Hematopoietic multipotent progenitor cell treated with erythropoietin and hydrocortisone succinate and interleukin-3 and kit ligand, for 15 days (in vitro differentiated cells): ENCODE data around the gene SKIL.
"Not testable (repeated sequence)": the region's sequence is repeated elsewhere in the genome, so short reads cannot be mapped to it uniquely, and the experiment has no call there.

Experiments
- DNase-seq: peaks from one replicate; pipeline ENCODE4 v3.0.0-alpha.2; 2015; ENCODE audit warnings: low spot score

The SKIL gene

GRCh38 chr3:170357176-170358041 lies at the start of gene SKIL:
TSS of gene SKIL (plus strand) at chr3:170357715. CDS start at chr3:170360332, 2,617 bp downstream.
- DNase-seq, result peak; percentile 94

- no peak for DNase-seq
Measured at GRCh38 chr3:170309046-170309445, 48.5 kb upstream of the SKIL start.

- DNase-seq, result no peak
Measured at GRCh38 chr3:170317954-170318353, 39.6 kb upstream of the SKIL start.

GRCh38 chr3:170320461-170321121 lies 36.9 kb upstream of the SKIL start:
- no peak for DNase-seq

- DNase-seq, result no peak
Measured at GRCh38 chr3:170321321-170322034, 36.0 kb upstream of the SKIL start.

- DNase-seq, result no peak
Measured at GRCh38 chr3:170322566-170323269, 34.8 kb upstream of the SKIL start.

- DNase-seq, result no peak
Measured at GRCh38 chr3:170323331-170323730, 34.2 kb upstream of the SKIL start.

- DNase-seq, result no peak
Measured at GRCh38 chr3:170324962-170325361, 32.6 kb upstream of the SKIL start.

- no peak for DNase-seq
Measured at GRCh38 chr3:170327040-170327808, 30.3 kb upstream of the SKIL start.

GRCh38 chr3:170327868-170328548 lies 29.5 kb upstream of the SKIL start:
- not testable (repeated sequence) for DNase-seq

GRCh38 chr3:170330366-170330765 lies 27.1 kb upstream of the SKIL start:
- no peak for DNase-seq

- DNase-seq, result no peak
Measured at GRCh38 chr3:170331143-170331542, 26.4 kb upstream of the SKIL start.

- DNase-seq, result no peak
Measured at GRCh38 chr3:170337420-170337819, 20.1 kb upstream of the SKIL start.

GRCh38 chr3:170338690-170339340 lies 18.7 kb upstream of the SKIL start:
- no peak for DNase-seq

GRCh38 chr3:170342273-170342672 lies 15.2 kb upstream of the SKIL start:
- not testable (repeated sequence) for DNase-seq

- not testable (repeated sequence) for DNase-seq
Measured at GRCh38 chr3:170343859-170344258, 13.7 kb upstream of the SKIL start.

GRCh38 chr3:170344971-170345370 lies 12.5 kb upstream of the SKIL start:
- DNase-seq, result no peak

GRCh38 chr3:170346481-170347392 lies 10.8 kb upstream of the SKIL start:
- no peak for DNase-seq
